ENCODE data around the gene PSMD13. TPM values are rescaled to one million over a fixed set of nuclear protein-coding genes. Genes with fewer than 3 reads are reported as not detected.

The PSMD13 gene
- total RNA-seq, 1 donor from 2014 or later: 137 TPM

- DNase-seq (ENCODE audit: low read depth): no peak
Observed at GRCh38 chr11:198236-198806, 38.5 kb upstream of the PSMD13 start.

GRCh38 chr11:199004-199581 is 37.7 kb upstream of the PSMD13 start:
- Mint-ChIP-seq H3K4me3 (ENCODE audit: unreplicated experiment) (no peak overlapping the region), H3K36me3 (ENCODE audit: low read depth, unreplicated experiment) (peaks cover 13% of the 10 kb centered on the region), H3K9me3 (ENCODE audit: unreplicated experiment) (no peaks in the 10 kb centered on the region), H3K4me1 (ENCODE audit: low read depth, unreplicated experiment) (peaks cover 19% of the 10 kb centered on the region), H3K27me3 (ENCODE audit: low read depth, unreplicated experiment) (peaks cover 3% of the 10 kb centered on the region), H3K27ac (ENCODE audit: unreplicated experiment) (no peak overlapping the region)
- DNase-seq (ENCODE audit: low read depth): no peak
- no peak for TF ChIP-seq EZH2 (IDR thresholded peaks at IDR 0.05; ENCODE audit: insufficient read depth, low read length)
- TF ChIP-seq, protein P1, sequence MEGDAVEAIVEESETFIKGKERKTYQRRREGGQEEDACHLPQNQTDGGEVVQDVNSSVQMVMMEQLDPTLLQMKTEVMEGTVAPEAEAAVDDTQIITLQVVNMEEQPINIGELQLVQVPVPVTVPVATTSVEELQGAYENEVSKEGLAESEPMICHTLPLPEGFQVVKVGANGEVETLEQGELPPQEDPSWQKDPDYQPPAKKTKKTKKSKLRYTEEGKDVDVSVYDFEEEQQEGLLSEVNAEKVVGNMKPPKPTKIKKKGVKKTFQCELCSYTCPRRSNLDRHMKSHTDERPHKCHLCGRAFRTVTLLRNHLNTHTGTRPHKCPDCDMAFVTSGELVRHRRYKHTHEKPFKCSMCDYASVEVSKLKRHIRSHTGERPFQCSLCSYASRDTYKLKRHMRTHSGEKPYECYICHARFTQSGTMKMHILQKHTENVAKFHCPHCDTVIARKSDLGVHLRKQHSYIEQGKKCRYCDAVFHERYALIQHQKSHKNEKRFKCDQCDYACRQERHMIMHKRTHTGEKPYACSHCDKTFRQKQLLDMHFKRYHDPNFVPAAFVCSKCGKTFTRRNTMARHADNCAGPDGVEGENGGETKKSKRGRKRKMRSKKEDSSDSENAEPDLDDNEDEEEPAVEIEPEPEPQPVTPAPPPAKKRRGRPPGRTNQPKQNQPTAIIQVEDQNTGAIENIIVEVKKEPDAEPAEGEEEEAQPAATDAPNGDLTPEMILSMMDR (IDR thresholded peaks at IDR 0.05; ENCODE audit: insufficient read depth, low read depth, low read length): no peak
- peaks cover 17% of the 10 kb centered on the region for H3K79me2 ChIP-seq (ENCODE audit: insufficient read depth, low read length)
- no peaks in the 10 kb centered on the region for H3K9me3 ChIP-seq (ENCODE audit: insufficient read depth, low read depth, low read length)
- no peak overlapping the region for H2AFZ ChIP-seq (ENCODE audit: low read depth, low read length)
- no peak overlapping the region for H3K4me2 ChIP-seq (ENCODE audit: low read length)
- H3K9ac ChIP-seq (ENCODE audit: low read length): no peak overlapping the region
- peaks cover 46% of the 10 kb centered on the region for H4K20me1 ChIP-seq (ENCODE audit: insufficient read depth, low read length)
- H3K4me3 ChIP-seq (ENCODE audit: insufficient read depth, low read depth, low read length): no peak overlapping the region
- H3K27me3 ChIP-seq (ENCODE audit: insufficient read depth, low read length): no peaks in the 10 kb centered on the region
- no peak overlapping the region for H3K27ac ChIP-seq (ENCODE audit: low read depth, low read length)
- no peak for FAIRE-seq
- H3K36me3 ChIP-seq (ENCODE audit: insufficient read depth, low read length): peaks cover 2% of the 10 kb centered on the region
- H3K4me1 ChIP-seq (ENCODE audit: insufficient read depth, low read length): no peaks in the 10 kb centered on the region

More at GRCh38 chr11:198236-198806, 38.5 kb upstream of the PSMD13 start:
- no peak overlapping the region for H3K9ac ChIP-seq (ENCODE audit: low read length)
- no peaks in the 10 kb centered on the region for H3K4me1 ChIP-seq (ENCODE audit: insufficient read depth, low read length)
- H4K20me1 ChIP-seq (ENCODE audit: insufficient read depth, low read length): peaks cover 38% of the 10 kb centered on the region
- no peak overlapping the region for H3K4me2 ChIP-seq (ENCODE audit: low read length)
- no peaks in the 10 kb centered on the region for H3K9me3 ChIP-seq (ENCODE audit: insufficient read depth, low read depth, low read length)
- H3K27ac Mint-ChIP-seq (ENCODE audit: unreplicated experiment): no peak overlapping the region
- no peak overlapping the region for H3K4me3 Mint-ChIP-seq (ENCODE audit: unreplicated experiment)
- H3K4me3 ChIP-seq (ENCODE audit: insufficient read depth, low read depth, low read length): no peak overlapping the region
- TF ChIP-seq, protein P1 (IDR thresholded peaks at IDR 0.05; ENCODE audit: insufficient read depth, low read depth, low read length): no peak
- TF ChIP-seq EZH2 (IDR thresholded peaks at IDR 0.05; ENCODE audit: insufficient read depth, low read length): no peak
- H3K79me2 ChIP-seq (ENCODE audit: insufficient read depth, low read length): peaks cover 10% of the 10 kb centered on the region
- peaks cover 10% of the 10 kb centered on the region for H3K36me3 Mint-ChIP-seq (ENCODE audit: low read depth, unreplicated experiment)
- H3K9me3 Mint-ChIP-seq (ENCODE audit: unreplicated experiment): no peaks in the 10 kb centered on the region
- H3K36me3 ChIP-seq (ENCODE audit: insufficient read depth, low read length): no peaks in the 10 kb centered on the region
- peaks cover 3% of the 10 kb centered on the region for H3K27me3 Mint-ChIP-seq (ENCODE audit: low read depth, unreplicated experiment)
- peaks cover 12% of the 10 kb centered on the region for H3K4me1 Mint-ChIP-seq (ENCODE audit: low read depth, unreplicated experiment)
- H3K27me3 ChIP-seq (ENCODE audit: insufficient read depth, low read length): no peaks in the 10 kb centered on the region
- H2AFZ ChIP-seq (ENCODE audit: low read depth, low read length): no peak overlapping the region
- no peak overlapping the region for H3K27ac ChIP-seq (ENCODE audit: low read depth, low read length)
- no peak for FAIRE-seq

GRCh38 chr11:199782-200181 is 37.0 kb upstream of the PSMD13 start:
- Histone ChIP-seq H3K4me1 (ENCODE audit: insufficient read depth, low read length) (no peaks in the 10 kb centered on the region), H3K4me3 (ENCODE audit: insufficient read depth, low read depth, low read length) (no peak overlapping the region), H2AFZ (ENCODE audit: low read depth, low read length) (no peak overlapping the region), H3K79me2 (ENCODE audit: insufficient read depth, low read length) (peaks cover 24% of the 10 kb centered on the region), H3K4me2 (ENCODE audit: low read length) (no peak overlapping the region), H3K27me3 (ENCODE audit: insufficient read depth, low read length) (no peaks in the 10 kb centered on the region), H3K9ac (ENCODE audit: low read length) (no peak overlapping the region), H3K9me3 (ENCODE audit: insufficient read depth, low read depth, low read length) (no peaks in the 10 kb centered on the region), H3K27ac (ENCODE audit: low read depth, low read length) (no peak overlapping the region), H4K20me1 (ENCODE audit: insufficient read depth, low read length) (peaks cover 53% of the 10 kb centered on the region), H3K36me3 (ENCODE audit: insufficient read depth, low read length) (peaks cover 7% of the 10 kb centered on the region)
- FAIRE-seq (no peak), DNase-seq (ENCODE audit: low read depth) (no peak)
- Mint-ChIP-seq H3K36me3 (ENCODE audit: low read depth, unreplicated experiment) (peaks cover 13% of the 10 kb centered on the region), H3K9me3 (ENCODE audit: unreplicated experiment) (no peaks in the 10 kb centered on the region), H3K4me3 (ENCODE audit: unreplicated experiment) (no peak overlapping the region), H3K27ac (ENCODE audit: unreplicated experiment) (no peak overlapping the region), H3K4me1 (ENCODE audit: low read depth, unreplicated experiment) (peaks cover 24% of the 10 kb centered on the region), H3K27me3 (ENCODE audit: low read depth, unreplicated experiment) (peaks cover 3% of the 10 kb centered on the region)
- TF ChIP-seq EZH2 (IDR thresholded peaks at IDR 0.05; ENCODE audit: insufficient read depth, low read length): no peak
- TF ChIP-seq, protein P1 (IDR thresholded peaks at IDR 0.05; ENCODE audit: insufficient read depth, low read depth, low read length): no peak
